ENCODE results near the gene RBPJL.

The RBPJL gene

GRCh38 chr20:45283551-45284057 lies 23.0 kb upstream of the RBPJL start:
- no peak for FAIRE-seq
- no peak for DNase-seq (ENCODE audit: insufficient read length, low spot score)
- no peak for TF ChIP-seq CTCF (IDR thresholded peaks at IDR 0.05; ENCODE audit: insufficient read depth, missing control alignments)

- DNase-seq (ENCODE audit: insufficient read length, low spot score), result no peak
- no peak for FAIRE-seq
- TF ChIP-seq CTCF (IDR thresholded peaks at IDR 0.05; ENCODE audit: insufficient read depth, missing control alignments), result no peak
These were observed 18.3 kb upstream of the RBPJL start for GRCh38 chr20:45288376-45288775.

DNA sequence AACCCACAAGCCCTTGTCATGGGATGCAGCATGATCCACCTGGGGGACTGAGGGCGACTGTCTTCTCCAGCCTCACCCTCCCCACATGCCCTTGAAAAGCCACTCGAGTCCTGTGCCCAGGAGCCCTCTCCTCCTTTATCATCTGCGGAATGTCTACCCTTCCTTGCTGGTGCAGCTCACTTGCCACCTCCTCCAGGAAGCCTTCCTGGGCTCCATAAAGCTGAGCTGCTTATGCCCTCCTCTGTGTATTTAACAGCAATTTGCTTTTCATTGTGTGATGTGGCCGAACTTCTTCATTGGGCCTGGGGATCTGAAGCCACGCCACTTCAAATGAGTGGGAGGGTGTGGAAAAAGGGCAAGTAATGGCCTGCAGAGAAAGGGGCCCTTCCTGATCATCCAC lies 17.8 kb upstream of the RBPJL start:
- FAIRE-seq, result no peak
- no peak for TF ChIP-seq CTCF (IDR thresholded peaks at IDR 0.05; ENCODE audit: insufficient read depth, missing control alignments)

DNA sequence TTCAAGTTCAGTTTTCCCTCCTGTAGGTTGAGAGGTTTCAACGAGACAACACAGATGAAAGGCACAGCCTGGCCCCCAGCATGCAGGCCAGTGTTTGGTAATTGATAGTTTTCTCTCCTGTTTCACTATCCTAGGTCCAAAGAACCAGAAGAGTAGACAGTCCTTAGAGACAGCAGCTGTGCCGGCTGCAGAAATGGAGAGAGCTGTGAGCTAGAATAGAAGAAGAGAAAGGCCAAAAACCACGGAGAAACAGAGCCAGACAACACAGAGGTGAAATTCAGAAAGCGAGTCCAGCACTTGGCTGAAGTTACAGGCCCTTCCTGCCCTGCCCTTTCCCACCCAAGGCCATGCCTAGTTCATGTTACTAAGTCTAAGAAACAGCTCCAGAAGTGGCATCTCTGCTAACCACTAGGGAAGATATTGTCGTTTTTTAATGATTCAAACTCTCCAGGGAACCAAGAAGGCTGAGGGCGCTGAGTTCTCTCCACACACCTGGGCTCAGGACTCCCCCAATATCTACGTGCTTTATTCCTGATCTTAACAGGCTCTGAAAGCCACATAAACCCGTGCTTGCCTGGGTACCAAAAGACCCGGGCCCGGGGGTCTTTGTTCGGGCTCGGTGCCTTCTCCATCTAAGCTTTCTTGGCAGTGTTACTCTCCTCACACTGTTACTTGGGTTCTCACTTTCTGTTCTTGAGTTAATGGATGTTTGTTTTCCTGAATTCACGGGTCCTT lies 16.5 kb upstream of the RBPJL start:
- DNase-seq (ENCODE audit: insufficient read length, low spot score) (no peak), FAIRE-seq (no peak)
- TF ChIP-seq CTCF (IDR thresholded peaks at IDR 0.05; ENCODE audit: insufficient read depth, missing control alignments), result no peak

More for the DNA sequence above, 17.8 kb upstream of the RBPJL start:
- no peak for DNase-seq (ENCODE audit: insufficient read length, low spot score)

DNA sequence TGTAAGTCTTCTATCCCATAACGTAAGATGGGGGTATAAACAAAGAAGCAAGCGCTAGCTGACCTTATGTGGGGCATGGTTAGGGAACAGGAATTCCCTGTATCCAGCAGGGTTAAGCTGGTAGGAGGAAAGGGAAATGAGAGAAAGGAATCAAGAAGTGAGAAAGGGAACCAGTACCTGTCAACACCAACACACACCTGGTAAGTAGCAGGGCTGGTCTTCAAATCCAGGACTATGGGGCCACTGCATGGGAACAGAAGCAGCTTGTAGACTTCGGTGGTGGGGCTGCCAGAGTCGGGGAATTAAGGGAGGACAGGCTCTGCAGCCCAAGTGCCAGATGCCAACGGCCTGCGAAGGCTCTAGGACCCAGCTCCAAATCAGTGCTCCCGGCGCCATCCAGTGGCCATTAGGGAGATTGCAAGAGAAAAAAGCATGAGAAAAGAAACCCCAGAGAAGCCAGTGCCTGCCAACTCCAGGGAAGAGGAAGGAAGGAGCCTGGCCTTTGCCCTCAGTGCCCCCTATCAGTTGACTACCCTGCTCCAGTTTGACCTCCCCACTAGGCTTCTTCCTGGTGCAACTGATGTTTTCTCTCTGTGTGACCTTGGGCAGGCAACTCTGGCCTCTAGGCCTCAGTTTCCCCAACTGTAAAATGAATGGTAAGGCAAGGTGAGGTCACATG lies 15.8 kb upstream of the RBPJL start:
- DNase-seq (ENCODE audit: insufficient read length, low spot score) (peak; percentile 61), FAIRE-seq (no peak)
- TF ChIP-seq CTCF (IDR thresholded peaks at IDR 0.05; ENCODE audit: insufficient read depth, missing control alignments), result peak; percentile 93

DNA sequence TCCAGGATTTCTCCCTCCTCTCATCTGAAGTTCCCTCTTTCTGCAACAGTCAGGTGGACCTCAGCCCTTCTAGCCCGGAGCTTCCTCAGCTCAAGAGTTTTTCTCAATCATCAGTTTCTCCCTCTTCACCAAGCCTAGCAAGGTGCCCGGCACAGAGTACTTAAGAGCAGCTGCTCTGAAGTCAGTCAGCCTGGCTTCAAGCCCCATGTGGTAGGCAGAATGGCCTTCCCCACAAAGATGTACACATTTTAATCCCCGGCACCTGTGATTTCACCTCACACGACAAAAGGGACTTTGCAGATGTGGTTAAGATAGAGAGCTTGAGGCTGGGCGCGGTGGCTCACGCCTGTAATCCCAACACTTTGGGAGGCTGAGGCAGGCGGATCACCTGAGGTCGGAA lies 15.1 kb upstream of the RBPJL start:
- DNase-seq (ENCODE audit: insufficient read length, low spot score) (no peak), FAIRE-seq (no peak)
- TF ChIP-seq CTCF (IDR thresholded peaks at IDR 0.05; ENCODE audit: insufficient read depth, missing control alignments), result no peak

GRCh38 chr20:45292343-45292742 lies 14.3 kb upstream of the RBPJL start:
- FAIRE-seq (no peak), DNase-seq (ENCODE audit: insufficient read length, low spot score) (no peak)
- TF ChIP-seq CTCF (IDR thresholded peaks at IDR 0.05; ENCODE audit: insufficient read depth, missing control alignments), result no peak

Data from D721Med (cell line).